ENCODE data around the gene ADIPOR2.
"Not testable (repeated sequence)": the region's sequence is repeated elsewhere in the genome, so short reads cannot be mapped to it uniquely, and the experiment has no call there.

ADIPOR2 gene

DNA sequence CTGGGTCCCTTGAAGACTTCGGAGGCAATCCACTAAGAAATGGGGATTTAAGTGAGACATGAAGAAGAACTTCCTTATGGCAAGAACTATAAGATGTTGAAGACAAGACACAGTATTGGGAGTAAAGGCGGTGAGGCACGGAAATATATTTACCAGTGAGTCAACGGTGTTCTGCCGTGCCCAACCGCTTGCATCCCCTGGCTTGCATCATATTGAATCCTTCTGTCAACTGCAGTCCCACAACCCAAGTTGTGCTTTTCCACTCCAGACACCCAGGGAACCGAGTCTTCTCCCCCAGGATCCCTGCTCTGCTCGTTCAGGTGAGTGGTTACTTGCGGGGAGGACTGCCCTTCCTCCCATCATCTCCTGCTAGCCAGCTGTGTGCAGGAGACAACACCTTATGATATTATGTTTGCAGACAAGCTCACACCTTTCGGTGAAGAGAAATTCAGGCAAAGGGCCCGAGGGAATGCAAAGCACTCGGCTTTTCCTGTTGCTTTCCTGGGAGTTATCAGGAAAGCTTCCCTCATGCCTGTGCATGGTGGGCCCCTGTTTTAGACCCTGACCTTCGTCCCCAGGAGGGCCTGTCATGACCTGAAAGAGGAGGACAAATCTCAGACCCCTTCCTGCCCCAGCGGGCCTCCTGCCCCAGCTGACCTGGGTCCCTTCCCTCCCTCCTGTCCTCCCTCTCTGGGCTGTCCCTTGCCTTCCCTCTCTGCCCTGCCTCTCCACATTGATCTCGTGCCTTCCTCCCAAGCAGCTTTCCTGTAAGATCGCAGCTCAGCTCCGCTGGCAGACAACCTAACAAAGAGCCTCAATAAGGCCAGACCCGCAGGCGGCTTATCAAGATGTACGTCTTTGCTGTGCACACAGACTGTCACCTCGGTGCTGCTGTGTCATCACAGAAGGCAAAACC, 125.2 kb downstream of the ADIPOR2 start:
- DNase-seq = peak in 1 of 2 donors; percentile 34

DNA sequence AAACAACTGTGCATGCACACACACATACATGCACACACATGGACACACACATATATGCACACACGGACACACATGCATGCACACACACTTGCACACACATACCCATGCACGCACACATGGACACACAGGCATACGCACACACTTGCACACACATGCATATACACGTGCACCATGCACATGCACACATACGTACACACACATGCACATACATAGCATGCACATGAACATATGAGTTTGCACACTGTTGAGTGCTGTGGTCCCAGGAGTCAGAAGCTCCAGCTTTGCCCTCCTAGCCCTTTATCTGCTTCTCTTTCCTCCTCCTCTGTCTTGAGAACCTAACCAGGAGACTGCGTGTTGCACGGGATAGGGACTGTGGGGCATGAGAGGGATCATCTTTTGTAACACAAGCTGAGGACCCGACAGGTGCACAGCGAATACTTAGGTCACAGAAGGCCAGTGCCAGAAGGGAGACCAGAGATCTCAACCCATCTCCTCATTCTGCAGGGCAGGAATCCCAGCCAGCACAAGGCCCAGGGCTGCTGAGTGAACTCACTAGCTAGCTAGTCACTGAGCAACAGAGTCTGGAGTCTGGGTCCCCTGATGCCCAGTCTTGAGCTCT, 126.0 kb downstream of the ADIPOR2 start:
- DNase-seq = no peak

DNA sequence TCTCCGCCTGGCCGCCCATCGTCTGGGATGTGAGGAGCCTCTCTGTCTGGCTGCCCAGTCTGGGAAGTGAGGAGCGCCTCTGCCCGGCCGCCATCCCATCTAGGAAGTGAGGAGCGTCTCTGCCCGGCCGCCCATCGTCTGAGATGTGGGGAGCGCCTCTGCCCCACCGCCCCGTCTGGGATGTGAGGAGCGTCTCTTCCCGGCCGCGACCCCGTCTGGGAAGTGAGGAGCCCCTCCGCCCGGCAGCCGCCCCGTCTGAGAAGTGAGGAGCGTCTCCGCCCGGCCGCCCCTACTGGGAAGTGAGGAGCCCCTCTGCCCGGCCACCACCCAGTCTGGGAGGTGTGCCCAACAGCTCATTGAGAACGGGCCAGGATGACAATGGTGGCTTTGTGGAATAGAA, 127.1 kb downstream of the ADIPOR2 start:
- DNase-seq = not testable (repeated sequence)

DNA sequence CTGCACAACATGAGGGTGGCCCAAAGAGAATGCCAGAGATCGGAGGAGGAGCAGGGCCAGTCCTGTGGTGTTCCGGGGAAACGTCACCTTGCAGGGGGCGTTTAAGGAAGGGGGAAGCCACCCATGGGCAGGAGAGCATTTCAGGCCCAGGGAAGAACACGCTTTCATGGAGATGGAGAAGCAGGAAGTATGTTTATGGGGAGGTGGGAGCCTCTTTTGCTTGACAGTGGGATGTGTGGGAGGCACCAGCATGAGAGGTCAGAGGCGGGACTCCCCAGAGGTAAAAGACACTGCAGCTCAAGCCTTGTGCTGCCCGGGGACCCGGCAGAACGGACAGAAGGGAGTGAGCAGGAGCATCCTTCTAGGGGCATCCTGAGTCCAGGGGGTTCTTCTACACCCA, 128.2 kb downstream of the ADIPOR2 start:
- peak in 1 of 2 donors; percentile 27 for DNase-seq

DNA sequence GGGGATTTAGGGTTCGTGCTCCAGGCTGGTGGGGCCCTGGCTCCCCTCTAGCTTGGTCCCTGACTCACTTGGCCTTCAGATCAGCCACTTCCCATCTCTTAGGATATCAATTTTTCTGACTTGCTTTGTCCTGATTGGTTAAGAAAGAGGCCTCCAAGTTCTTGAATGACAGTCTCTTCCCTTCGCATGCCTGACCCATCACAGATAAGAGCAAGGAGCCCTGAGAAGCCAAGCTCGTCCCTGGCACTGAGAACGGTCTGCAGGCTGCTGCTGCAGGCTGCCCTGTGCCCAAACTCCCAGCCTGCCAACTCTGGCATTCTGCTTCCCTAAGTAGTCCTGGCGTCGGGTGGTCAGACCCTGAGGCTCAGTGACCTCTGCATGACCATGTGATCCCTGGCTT, 128.7 kb downstream of the ADIPOR2 start:
- no peak for DNase-seq

DNA sequence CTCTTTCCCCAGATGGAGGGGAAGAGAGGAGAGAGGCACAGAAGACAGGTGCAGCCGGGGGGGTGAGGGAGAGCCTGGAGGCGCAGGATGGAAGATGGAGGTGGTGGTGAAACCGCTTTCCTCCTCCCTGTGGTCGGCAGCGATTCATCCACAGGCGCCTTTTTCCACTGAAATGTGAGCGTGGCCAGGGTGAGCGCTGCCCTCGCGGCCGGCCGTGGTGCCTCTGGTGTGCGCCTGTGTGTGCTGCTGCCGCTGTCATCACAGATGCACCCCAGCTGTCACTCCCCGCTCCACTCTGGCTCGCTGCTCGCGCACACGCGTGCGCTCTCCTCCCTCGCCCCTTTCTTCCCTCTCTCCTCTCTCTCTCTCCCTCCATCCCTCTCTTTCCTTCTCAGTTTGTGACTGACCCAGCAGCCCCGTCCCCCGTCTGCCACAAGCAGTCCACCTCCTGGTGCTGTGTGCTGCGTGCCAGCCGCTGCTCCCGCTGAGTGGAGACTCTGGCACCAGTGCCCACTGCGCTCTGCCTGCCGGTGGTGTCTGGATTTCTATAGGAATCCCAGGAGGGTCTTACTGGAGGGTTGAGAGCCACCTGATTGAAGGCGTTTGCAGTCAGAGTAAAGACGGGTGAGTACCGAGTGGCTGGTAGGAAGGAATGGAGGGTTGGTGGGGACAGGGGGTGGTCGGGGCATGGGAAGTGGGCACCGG, 129.5 kb downstream of the ADIPOR2 start, which contains the start of gene LRTM2:
Gene LRTM2, plus strand, starts transcription at position 375 of the 705 bp plus-strand sequence. CDS start 7,584 bp downstream, outside the sequence.
- no peak for DNase-seq

DNA sequence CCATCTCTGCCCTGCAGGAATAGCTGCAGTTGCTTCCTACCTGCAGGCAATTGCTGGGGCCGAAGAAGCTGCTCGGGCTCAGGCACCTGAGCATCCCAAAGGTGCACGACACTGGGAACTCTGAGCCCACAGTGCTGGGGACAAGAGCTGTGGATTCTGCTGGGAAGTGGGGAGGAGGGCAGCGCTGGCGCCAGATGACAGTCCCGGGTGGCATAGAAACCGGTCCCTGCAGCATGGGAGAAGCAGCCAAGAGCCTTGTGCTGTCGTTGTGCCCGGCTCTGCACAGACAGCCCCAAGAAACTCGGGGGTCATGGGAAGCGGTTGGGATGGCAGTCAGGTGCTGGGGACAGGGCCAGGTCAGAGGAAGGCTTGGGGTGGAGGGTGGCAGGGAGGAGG, 130.0 kb downstream of the ADIPOR2 start:
- no peak for DNase-seq

DNA sequence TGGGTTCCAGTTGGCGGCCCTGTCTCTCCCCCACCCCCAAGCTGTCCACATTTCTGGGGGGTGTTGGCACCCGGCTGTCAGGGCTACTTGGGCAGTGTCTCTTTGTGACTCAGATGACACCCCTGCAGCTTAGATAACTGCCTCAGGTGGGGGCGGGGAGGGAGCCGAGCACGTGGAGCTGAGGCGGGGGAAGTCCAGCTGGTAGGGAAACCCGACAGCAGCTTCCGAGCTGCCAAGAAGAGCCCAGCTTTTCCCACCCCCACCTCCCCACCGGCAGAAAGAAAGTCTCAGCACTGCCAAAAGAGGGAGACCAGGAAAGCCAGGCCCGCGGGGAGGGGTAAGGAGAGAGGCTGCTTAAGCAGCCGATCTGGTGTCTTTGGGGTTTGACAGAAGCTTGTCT, 130.9 kb downstream of the ADIPOR2 start:
- DNase-seq = peak in 1 of 2 donors; percentile 50

DNA sequence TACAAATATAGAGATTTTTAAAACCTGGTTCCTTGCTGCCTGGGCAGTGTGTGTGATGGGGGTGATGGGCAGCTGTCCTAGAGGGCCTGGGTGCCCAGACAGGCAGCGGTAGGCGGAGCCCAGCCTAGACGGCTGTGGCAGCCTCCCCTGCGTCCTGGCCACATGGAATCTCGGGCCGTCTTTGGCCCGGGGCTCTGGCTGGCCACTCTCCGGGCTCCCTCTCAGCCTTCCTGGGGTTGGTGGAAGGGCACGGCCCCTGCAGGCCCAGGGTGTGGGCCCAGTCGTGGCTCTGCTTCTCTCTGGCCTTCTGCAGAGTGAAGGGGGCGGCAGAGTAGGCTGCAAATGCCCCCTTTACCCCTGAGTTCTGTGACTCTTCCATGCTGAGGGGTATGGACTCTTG, 131.8 kb downstream of the ADIPOR2 start:
- DNase-seq = no peak

DNA sequence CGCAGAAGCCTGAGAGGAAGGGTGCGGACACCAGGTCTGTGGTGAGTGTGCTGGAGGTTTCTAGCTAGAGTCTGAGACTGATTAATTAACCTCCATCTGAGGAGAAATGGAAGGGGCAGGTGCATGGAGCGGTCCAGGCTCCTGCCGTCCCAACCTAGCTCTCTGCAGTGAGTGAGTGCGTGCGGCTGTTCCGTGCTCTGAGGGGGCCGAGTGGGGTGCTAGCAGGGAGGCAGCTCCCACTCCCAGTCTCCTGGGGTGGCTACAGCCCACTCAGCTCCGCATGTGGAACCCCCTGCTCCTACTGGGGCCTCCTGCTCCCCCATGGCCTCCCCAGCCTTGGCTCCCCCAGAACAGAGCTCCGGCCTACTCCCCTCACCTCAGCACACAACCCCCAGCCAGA, 132.4 kb downstream of the ADIPOR2 start:
- DNase-seq = no peak

DNA sequence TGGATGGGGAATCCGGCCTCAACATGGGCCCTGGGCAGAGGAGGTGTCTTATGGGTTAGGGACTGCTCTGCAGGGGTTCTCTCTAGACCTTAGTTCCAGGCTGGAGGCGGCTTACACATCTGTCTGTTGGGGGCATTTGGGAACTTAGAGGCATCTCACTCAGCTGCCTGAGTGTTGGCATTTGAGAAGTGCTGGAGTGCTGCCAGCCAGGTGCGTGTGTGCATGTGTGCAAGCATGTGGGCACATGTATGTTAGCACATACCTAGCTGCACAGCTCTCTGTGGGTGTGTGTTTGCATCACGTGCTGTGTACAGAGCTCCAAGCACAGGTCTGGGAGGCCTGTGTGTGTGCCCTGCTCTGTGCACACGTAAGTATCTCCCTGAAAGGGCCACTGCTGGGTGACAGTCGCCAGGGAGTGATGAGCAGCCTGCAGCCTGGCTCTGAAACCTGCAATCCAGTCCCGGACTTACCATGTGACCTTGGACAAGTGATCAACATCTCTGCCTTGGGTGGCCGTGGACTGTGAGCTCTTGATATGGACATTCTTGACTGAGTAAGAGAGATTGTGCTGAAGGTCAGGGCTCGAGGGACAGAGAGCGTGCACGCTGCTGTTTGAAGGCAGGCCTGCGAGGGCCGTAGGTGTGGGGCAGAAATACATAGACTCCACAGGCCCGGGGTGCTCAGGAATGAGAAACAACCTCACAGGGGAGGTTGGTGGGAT, 134.7 kb downstream of the ADIPOR2 start:
- DNase-seq = no peak

DNA sequence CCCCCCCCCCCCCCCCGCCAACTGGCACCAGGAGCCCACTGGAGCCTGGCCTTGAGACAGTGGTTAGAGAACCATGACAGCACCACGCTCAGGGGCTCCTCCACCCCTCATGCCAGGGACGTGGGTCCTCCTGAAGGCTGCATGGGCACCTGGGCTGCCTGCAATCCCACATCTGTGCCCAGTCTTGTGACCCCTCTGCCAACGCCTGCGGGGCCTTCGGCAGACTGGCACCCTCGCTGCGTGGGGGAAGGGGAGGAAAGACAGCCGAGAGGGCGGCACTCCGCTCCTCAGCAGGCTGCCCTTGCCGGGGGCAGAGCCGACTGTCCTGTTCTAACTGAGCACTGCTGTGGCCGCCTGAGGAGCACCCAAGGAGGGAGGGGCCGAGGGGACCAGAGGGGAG, 135.5 kb downstream of the ADIPOR2 start:
- DNase-seq = no peak

DNA sequence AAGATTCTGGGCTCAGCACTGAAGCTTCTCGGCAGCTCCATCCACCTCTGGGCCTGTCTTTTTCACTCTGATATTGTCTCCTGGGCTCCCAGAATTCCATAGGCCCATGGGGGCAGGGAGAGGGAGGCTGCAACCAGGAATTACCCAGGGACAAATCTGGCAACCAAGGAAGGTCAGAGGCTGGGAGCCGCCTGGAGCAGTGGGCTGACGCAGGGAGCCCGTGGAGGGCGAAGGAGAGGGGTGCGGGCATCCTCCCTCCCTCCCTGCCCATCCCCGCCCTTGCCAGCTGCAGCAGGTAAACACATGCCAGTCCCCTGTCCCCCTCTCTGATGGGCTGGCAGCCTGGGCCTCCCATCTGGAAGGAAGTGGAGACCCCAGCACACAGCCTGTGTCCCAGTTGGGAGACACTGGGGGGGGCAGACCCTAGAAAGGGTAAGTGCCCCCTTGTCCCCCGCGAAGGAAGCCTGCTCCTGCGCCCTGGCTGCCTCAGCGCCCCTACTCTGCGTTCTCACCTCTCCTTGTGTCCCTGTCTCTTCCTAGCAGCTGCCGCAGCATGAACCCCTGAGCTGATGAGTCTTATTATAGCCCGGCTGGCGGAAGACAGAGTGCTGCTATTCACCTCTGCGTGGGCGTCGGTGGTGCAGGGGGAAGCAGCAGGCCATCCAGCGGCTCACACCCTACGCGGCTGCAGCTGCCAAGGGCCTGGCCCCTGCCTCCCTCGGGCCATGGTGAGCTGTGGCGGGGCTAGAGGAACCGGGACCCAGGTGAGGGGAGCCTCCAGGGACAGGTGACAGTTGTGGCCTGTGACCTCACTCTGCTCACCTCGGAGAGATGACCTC, 136.2 kb downstream of the ADIPOR2 start:
- DNase-seq = no peak

DNA sequence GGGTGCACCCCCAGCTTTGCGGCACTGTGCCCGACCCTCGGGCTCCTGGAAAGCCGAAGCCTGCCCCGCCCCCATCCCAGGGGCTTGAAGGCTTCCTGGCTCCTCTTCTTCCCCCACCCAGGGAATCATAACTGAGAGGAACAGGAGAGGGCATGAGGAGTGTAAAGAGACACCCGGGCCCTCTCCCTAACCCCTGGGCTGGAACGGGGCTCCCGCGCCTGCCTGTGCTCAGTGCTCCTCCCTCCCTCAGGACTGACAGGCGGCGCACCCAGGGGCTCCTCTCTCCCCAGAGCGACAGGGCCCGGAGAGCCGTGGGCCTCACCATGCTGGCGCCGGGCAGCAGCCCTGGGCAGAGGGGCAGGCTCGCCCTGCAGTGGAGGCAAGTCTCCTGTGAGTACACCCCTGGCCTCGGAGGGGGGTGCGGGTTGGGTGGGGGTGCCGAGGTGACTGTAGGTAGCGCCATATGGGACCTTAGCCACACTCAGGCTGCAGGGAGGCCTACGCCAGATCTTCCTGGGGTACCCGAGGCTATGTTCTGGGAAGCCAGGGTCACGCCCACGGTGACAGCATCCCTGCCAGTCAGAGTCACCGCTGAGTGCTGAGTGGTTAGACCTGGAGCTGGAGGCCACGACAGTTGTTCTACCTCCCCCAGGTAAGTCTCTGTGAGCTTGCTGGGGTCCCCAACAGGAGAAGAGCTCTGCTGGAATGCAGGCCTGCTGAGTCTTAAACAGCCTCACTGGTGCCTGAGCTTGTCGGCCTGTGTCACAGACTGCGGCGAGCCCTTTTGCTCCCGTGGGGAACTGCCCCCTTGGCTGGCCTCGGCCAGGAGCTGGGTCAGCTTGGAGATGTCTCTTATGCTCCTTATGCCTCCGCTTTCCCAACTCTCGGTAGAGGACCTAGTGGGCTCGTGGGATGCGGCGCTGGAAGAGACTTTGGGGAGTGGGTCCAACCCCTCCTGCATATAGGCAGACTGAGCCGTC, 137.2 kb downstream of the ADIPOR2 start:
- DNase-seq = no peak

DNA sequence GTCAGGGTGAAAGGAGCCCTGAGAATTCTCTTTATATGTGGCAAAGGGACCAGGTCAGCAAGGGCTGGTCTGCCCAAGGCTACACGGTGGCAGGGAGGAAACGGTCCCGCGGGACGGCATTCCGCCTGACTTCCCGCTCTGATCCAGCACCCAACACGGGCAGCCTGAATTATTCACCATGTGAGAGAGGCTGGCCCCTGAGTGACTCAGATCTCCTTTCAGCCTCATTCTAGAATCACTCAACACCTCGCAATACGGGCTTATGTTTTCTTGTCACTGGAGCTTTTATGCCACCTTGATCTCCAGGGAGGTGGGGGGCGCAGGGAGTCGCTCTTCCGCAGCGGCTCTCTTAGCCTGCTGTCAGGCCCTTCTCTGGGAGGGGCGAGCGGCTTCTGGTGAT, 138.0 kb downstream of the ADIPOR2 start:
- no peak for DNase-seq

DNA sequence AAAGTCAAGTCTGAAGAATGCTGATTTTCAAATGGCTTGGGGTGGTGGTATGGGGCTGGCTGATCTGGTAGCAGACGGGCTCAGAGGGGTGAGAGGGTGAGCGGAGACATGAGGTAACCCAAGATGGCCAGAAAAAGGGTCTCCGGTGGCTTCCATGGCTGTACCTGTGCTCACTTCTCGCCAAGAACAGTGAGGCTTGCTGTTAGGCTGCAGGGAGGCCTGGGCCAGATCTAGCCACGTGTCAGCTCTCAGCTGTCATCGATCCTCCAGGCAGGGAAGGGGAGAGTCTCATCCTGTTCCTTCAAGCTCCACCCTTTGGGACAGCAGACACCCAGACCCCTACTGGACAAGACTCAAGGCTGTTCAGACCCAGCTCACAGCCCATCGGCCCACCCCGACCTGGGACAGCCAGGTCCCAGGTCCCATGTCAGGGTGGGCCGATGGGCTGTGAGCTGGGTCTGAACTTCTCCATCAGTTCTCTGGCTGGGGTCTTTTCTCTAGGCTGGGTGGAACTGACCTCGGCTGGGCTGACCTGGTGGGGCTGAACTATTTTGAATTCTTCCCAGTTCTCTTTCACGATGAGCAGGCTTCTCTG, 138.5 kb downstream of the ADIPOR2 start:
- DNase-seq = no peak

DNA sequence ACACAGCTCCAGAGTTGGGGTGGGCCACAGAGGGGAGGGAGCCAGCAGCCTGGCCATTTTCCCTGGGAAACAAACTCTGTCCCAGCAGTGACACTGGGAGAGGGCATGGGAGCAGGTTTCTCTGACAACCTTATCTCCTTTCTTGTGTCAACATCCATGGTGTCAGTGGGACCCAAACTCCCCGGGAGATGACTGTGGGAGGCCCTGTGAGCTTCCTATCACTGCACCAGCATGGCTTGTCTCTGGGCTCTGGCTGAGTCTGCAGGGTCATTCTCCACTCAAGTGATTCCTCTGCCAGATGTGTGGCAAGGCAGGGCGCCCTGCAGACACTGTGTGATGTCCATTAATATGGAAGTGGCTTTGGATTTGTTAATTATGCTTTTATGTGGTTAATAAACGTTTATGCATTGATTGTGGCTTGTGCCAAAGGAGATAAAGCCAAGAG, 139.6 kb downstream of the ADIPOR2 start:
- DNase-seq = no peak

DNA sequence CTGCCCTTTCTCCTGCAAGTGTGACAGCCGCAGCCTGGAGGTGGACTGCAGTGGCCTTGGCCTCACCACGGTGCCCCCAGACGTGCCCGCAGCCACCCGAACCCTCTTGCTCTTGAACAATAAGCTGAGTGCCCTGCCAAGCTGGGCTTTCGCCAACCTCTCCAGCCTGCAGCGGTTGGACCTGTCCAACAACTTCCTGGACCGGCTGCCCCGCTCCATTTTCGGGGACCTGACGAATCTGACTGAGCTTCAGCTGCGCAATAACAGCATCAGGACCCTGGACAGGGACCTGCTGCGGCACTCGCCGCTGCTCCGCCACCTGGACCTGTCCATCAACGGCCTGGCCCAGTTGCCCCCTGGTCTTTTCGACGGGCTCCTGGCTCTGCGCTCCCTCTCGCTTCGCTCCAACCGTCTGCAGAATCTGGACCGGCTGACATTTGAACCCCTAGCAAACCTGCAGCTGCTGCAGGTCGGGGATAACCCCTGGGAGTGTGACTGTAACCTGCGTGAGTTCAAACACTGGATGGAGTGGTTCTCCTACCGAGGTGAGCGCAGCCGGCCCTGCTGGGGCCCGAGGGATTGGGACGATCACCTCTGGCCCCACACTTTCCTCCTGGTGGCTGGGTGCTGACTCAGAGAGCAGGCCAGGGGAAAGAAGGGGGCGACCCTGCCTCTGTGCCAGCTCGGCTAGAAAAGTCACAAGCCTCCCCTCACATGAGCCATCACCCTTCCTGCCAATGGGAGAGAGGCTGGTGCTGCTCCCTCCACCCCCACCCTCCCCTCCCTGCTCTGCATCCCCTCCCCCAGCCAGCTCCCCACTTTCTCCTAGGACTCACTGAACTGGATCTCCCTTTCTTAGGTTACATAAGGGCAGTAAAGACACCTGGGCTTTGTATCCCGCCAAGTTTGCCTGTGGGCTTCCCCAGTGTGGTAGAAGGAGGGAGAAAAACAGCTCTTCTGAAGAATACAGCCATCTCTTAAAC, 140.4 kb downstream of the ADIPOR2 start:
- peak; percentile 50 to 72 for DNase-seq
